NB4 (cell line): ENCODE data around the gene GRPEL1.
"Not testable (repeated sequence)": the region's sequence is repeated elsewhere in the genome, so short reads cannot be mapped to it uniquely, and the experiment has no call there.

ENCODE experiments used
- CTCF ChIP-seq: IDR thresholded peaks from one replicate; pipeline ENCODE4 v1.5.1; 2012; ENCODE audit warnings: low read depth, low read length
- MYC ChIP-seq: IDR thresholded peaks from 2 replicates; pipeline ENCODE4 v1.6.1; 2011; ENCODE audit warnings: low read depth, low read length

GRCh38 chr4:7079909-7080308 is 12.0 kb upstream of the GRPEL1 start:
- TF ChIP-seq MYC, CTCF: not testable (repeated sequence)
